Measurements from ENCODE around the gene SIK3. TPM values are rescaled to one million over a fixed set of nuclear protein-coding genes. Genes with fewer than 3 reads are reported as not detected.

The SIK3 gene
- total and polyA plus RNA-seq, 2 experiments from 2014 or later = 6.1 to 33.9 TPM

DNA sequence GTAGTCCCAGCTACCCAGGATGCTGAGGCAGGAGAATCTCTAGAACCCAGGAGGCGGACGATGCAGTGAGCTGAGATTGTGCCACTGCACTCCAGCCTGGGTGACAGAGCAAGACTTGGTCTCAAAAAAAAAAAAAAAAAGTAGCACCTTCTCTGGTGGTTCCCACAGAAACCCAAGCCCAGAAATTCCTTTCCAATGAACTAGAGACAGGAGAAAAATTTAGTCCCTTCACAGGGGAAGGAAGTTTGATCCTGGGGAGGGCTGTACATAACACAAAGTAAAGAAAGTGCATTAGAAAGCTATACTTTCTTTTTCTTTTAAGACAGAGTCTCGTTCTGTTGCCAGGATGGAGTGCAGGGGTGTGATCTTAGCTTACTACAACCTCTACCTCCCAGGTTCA is 235.3 kb downstream of the SIK3 start (continued):
- TF ChIP-seq, protein P1, sequence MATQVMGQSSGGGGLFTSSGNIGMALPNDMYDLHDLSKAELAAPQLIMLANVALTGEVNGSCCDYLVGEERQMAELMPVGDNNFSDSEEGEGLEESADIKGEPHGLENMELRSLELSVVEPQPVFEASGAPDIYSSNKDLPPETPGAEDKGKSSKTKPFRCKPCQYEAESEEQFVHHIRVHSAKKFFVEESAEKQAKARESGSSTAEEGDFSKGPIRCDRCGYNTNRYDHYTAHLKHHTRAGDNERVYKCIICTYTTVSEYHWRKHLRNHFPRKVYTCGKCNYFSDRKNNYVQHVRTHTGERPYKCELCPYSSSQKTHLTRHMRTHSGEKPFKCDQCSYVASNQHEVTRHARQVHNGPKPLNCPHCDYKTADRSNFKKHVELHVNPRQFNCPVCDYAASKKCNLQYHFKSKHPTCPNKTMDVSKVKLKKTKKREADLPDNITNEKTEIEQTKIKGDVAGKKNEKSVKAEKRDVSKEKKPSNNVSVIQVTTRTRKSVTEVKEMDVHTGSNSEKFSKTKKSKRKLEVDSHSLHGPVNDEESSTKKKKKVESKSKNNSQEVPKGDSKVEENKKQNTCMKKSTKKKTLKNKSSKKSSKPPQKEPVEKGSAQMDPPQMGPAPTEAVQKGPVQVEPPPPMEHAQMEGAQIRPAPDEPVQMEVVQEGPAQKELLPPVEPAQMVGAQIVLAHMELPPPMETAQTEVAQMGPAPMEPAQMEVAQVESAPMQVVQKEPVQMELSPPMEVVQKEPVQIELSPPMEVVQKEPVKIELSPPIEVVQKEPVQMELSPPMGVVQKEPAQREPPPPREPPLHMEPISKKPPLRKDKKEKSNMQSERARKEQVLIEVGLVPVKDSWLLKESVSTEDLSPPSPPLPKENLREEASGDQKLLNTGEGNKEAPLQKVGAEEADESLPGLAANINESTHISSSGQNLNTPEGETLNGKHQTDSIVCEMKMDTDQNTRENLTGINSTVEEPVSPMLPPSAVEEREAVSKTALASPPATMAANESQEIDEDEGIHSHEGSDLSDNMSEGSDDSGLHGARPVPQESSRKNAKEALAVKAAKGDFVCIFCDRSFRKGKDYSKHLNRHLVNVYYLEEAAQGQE (IDR thresholded peaks at IDR 0.05; ENCODE audit: unreplicated experiment) = no peak

DNA sequence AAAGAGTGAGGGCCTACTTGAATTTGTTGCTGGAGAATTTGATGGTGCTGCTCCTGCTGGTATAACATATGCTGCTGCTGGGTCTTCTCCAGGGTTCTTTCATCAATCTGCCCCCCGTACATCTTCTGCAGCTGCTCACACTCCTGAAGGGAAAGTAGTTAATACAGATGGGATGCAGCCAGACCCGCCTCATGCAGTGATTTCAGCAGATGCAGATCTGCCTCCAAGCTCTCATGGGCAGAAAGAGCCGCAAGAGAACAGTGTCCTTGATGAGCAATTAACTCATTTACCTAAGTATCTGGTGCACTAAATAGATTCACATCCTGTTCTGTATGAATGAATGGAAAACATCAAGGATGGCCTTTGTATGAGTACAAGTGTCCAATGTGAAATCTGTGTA is 236.0 kb downstream of the SIK3 start:
- no peak overlapping the region for H3K4me2 ChIP-seq
- TF ChIP-seq, protein P1 (IDR thresholded peaks at IDR 0.05; ENCODE audit: unreplicated experiment) = no peak
- TF ChIP-seq NANOG (IDR thresholded peaks at IDR 0.05; ENCODE audit: borderline replicate concordance) (no peak), CREB1 (CRISPR knock-in tag; IDR thresholded peaks at IDR 0.05; ENCODE audit: low read depth) (no peak), ZNF114 (CRISPR knock-in tag; IDR thresholded peaks at IDR 0.05) (no peak), JUNB (IDR thresholded peaks at IDR 0.05; ENCODE audit: unreplicated experiment) (no peak), STAT1 (IDR thresholded peaks at IDR 0.05; ENCODE audit: unreplicated experiment) (no peak), POLR2AphosphoS5 (IDR thresholded peaks at IDR 0.05; ENCODE audit: low read depth) (no peak), EZH2 (IDR thresholded peaks at IDR 0.05; ENCODE audit: low read depth, unreplicated experiment) (no peak), EZH2phosphoT487 (IDR thresholded peaks at IDR 0.05; ENCODE audit: unreplicated experiment) (no peak)
- TF ChIP-seq, protein P2, sequence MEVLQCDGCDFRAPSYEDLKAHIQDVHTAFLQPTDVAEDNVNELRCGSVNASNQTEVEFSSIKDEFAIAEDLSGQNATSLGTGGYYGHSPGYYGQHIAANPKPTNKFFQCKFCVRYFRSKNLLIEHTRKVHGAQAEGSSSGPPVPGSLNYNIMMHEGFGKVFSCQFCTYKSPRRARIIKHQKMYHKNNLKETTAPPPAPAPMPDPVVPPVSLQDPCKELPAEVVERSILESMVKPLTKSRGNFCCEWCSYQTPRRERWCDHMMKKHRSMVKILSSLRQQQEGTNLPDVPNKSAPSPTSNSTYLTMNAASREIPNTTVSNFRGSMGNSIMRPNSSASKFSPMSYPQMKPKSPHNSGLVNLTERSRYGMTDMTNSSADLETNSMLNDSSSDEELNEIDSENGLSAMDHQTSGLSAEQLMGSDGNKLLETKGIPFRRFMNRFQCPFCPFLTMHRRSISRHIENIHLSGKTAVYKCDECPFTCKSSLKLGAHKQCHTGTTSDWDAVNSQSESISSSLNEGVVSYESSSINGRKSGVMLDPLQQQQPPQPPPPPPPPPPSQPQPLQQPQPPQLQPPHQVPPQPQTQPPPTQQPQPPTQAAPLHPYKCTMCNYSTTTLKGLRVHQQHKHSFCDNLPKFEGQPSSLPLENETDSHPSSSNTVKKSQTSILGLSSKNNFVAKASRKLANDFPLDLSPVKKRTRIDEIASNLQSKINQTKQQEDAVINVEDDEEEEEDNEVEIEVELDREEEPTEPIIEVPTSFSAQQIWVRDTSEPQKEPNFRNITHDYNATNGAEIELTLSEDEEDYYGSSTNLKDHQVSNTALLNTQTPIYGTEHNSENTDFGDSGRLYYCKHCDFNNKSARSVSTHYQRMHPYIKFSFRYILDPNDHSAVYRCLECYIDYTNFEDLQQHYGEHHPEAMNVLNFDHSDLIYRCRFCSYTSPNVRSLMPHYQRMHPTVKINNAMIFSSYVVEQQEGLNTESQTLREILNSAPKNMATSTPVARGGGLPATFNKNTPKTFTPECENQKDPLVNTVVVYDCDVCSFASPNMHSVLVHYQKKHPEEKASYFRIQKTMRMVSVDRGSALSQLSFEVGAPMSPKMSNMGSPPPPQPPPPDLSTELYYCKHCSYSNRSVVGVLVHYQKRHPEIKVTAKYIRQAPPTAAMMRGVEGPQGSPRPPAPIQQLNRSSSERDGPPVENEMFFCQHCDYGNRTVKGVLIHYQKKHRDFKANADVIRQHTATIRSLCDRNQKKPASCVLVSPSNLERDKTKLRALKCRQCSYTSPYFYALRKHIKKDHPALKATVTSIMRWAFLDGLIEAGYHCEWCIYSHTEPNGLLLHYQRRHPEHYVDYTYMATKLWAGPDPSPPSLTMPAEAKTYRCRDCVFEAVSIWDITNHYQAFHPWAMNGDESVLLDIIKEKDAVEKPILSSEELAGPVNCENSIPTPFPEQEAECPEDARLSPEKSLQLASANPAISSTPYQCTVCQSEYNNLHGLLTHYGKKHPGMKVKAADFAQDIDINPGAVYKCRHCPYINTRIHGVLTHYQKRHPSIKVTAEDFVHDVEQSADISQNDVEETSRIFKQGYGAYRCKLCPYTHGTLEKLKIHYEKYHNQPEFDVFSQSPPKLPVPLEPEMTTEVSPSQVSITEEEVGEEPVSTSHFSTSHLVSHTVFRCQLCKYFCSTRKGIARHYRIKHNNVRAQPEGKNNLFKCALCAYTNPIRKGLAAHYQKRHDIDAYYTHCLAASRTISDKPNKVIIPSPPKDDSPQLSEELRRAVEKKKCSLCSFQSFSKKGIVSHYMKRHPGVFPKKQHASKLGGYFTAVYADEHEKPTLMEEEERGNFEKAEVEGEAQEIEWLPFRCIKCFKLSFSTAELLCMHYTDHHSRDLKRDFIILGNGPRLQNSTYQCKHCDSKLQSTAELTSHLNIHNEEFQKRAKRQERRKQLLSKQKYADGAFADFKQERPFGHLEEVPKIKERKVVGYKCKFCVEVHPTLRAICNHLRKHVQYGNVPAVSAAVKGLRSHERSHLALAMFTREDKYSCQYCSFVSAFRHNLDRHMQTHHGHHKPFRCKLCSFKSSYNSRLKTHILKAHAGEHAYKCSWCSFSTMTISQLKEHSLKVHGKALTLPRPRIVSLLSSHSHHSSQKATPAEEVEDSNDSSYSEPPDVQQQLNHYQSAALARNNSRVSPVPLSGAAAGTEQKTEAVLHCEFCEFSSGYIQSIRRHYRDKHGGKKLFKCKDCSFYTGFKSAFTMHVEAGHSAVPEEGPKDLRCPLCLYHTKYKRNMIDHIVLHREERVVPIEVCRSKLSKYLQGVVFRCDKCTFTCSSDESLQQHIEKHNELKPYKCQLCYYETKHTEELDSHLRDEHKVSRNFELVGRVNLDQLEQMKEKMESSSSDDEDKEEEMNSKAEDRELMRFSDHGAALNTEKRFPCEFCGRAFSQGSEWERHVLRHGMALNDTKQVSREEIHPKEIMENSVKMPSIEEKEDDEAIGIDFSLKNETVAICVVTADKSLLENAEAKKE (CRISPR knock-in tag; IDR thresholded peaks at IDR 0.05) = no peak
- TF ChIP-seq, protein P3, sequence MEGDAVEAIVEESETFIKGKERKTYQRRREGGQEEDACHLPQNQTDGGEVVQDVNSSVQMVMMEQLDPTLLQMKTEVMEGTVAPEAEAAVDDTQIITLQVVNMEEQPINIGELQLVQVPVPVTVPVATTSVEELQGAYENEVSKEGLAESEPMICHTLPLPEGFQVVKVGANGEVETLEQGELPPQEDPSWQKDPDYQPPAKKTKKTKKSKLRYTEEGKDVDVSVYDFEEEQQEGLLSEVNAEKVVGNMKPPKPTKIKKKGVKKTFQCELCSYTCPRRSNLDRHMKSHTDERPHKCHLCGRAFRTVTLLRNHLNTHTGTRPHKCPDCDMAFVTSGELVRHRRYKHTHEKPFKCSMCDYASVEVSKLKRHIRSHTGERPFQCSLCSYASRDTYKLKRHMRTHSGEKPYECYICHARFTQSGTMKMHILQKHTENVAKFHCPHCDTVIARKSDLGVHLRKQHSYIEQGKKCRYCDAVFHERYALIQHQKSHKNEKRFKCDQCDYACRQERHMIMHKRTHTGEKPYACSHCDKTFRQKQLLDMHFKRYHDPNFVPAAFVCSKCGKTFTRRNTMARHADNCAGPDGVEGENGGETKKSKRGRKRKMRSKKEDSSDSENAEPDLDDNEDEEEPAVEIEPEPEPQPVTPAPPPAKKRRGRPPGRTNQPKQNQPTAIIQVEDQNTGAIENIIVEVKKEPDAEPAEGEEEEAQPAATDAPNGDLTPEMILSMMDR (conservative IDR thresholded peaks at IDR 0.05; ENCODE audit: low read depth in 2 of 2) = no peak

More for the DNA sequence above, 236.0 kb downstream of the SIK3 start:
- Mint-ChIP-seq H3K36me3 (ENCODE audit: low read depth) (peaks cover 34% of the 10 kb centered on the region), H3K4me1 (no peaks in the 10 kb centered on the region), H3K27ac (no peak overlapping the region), H3K27me3 (ENCODE audit: insufficient read depth, low read depth, poor library complexity) (peaks cover 2% of the 10 kb centered on the region), H3K9me3 (no peaks in the 10 kb centered on the region), H3K4me3 (no peak overlapping the region)
- ATAC-seq (no peak), DNase-seq (ENCODE audit: low spot score) (no peak)
- H3K27me3 ChIP-seq (ENCODE audit: insufficient read depth) = no peaks in the 10 kb centered on the region
- H3K4me3 ChIP-seq = no peak overlapping the region
- no peaks in the 10 kb centered on the region for H4K20me1 ChIP-seq (replicated peaks; ENCODE audit: insufficient read depth)
- peaks cover 21% of the 10 kb centered on the region for H3K36me3 ChIP-seq (ENCODE audit: insufficient read depth)
- H3K4me1 ChIP-seq (ENCODE audit: insufficient read depth) = no peaks in the 10 kb centered on the region
- H3K9me2 ChIP-seq (ENCODE audit: insufficient read depth) = no peaks in the 10 kb centered on the region
- no peaks in the 10 kb centered on the region for H3F3A ChIP-seq (replicated peaks; ENCODE audit: low read depth)
- H3K27ac ChIP-seq (ENCODE audit: low read depth) = no peak overlapping the region
- H2AFZ ChIP-seq = no peak overlapping the region
- H3K79me2 ChIP-seq (replicated peaks; ENCODE audit: insufficient read depth) = no peaks in the 10 kb centered on the region

All from GM23338 (cell line).